ENCODE results near the gene PTTG1IP2.

GRCh38 chr7:90453931-90454330, 15.5 kb upstream of the PTTG1IP2 start:
- no peak for TF ChIP-seq TAF1 (IDR thresholded peaks at IDR 0.05; ENCODE audit: borderline replicate concordance, insufficient read depth, low read length)
- no peak for TF ChIP-seq SIN3A (IDR thresholded peaks at IDR 0.05; ENCODE audit: borderline replicate concordance, insufficient read depth, low read length)
- TF ChIP-seq REST (IDR thresholded peaks at IDR 0.05; ENCODE audit: insufficient read depth in 1 of 2, low read depth in 2 of 2, low read length in 2 of 2) = no peak
- no peak for TF ChIP-seq POLR2AphosphoS5 (IDR thresholded peaks at IDR 0.05; ENCODE audit: low read depth, low read length)
